Endometrium (tissue), 2 donors: ENCODE results near the gene CPSF3.
"Not testable (repeated sequence)": the region's sequence is repeated elsewhere in the genome, so short reads cannot be mapped to it uniquely, and the experiment has no call there.

Source experiments
- FAIRE-seq: peaks from 2 replicates; lab custom pipeline; 2012; peaks lifted over from hg19 to GRCh38; lab: Jason Lieb, UNC
- donor health status: control.
- donor health status: control.

The CPSF3 gene

GRCh38 chr2:9466147-9466683 is 42.8 kb downstream of the CPSF3 start:
- no peak for FAIRE-seq

- FAIRE-seq, result no peak
Measured at GRCh38 chr2:9467687-9468086, 44.2 kb downstream of the CPSF3 start.

DNA sequence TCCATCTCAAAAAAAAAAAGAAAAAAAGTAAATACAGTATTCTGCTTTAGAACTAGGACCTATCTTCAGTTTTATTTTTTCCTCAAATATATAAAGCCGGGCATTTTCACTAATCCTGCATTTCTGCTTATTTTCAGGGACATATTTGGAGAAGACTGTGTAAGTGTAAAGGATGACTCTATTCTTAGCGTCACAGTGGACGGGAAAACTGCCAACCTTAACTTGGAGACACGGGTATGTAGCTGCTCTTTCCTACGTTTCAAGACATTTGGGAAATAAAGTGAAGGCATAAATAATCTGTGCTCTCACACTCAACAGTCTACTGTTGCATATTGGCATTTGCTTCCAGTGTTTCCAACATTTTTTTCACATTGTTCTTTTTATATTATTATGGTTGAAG is 47.8 kb downstream of the CPSF3 start:
- no peak for FAIRE-seq

DNA sequence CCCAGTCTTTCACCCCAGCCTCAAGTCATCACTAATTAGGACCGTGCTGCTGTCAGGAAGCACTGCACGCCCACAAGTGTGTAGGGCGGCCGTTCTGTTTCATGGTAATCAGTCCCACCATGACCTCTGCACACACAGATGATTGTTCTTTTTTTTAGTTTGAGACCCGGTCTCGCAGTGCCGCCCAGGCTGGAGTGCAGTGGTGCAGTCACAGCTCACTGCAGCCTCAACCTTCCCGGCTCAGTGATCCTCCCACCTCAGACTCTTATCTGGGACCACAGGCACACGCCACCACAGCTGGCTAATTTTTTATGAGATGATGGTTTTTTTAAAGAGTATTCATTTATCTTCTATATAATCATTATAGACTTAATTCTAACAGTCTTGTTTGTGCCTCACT is 49.1 kb downstream of the CPSF3 start:
- no peak for FAIRE-seq

DNA sequence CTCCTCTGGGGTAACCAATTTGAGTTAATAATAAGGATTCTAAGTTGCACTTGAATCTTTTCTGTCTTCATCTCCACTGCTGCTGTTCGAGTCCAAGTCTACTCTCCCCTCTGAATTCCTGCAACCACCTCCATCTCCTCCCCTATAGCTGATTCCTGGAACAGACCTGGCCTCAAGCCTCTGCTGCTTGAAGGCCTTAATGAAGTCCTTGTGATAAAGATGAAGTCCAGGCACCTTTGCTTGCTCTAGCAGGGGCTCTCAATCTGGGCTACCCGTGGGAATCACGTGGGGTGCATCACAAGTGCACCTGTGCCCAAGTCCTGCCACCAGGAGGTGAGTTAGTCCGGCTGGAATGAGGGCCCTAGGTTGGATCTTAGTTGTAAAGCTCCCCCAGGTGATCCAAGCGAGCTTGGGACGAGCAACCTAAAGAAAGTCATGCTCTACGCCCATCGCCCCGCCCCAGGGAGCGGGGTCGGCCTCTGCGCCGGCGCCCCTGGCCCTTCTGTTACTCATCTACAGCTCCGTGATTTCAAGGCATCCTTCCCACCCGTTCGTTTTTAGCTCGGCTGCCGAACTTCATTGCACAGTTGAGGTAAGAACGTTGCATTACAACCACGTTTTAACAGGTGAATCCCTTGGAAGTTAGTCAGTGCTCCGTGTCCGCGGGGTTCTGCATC is 50.0 kb downstream of the CPSF3 start:
- no peak for FAIRE-seq

DNA sequence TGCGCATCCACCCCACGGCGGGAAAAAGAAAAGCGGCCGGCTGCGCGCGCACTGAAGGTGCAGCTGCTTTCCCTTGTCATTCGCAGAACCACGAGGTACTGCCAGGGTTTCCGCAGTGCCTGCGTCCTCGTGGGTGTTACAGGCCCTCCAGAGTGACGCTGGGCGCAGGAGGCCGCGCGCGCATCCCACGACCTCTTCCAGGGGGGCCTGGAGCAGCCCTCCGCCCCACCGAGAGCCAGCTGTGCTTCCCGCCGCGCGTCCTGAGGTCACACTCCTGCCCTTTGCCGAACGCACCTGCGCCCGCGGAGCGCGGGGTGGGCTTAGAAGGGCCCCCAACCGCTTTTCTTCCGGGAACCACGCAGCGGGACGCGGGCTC is 50.5 kb downstream of the CPSF3 start:
- no peak for FAIRE-seq

GRCh38 chr2:9474361-9475057 is 51.1 kb downstream of the CPSF3 start, which contains the start of gene IAH1:
Gene IAH1, plus strand, starts transcription at chr2:9474551. Its CDS starts 16 bp downstream, at chr2:9474567.
- FAIRE-seq, result no peak

- no peak for FAIRE-seq
Measured at GRCh38 chr2:9477914-9478313, 54.5 kb downstream of the CPSF3 start.

DNA sequence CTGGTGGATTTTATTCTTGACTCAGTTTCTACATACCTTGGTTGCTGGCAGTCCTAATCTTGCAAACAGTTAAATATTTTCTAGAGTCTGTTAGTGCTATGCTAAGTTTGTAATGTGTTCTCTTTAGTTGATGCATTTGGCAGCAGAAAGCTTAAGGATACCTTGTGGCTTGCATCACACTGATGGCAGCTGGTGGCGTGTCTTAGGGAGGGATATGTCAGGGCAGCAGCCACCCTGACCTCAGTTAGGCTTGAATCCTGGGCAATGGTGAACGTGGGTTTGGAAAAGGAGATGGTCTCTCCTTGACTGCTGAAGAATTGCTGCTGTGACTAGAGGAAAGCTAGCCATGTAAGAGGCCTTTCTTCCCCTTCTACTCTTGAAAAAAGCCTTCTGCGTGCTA is 55.1 kb downstream of the CPSF3 start:
- FAIRE-seq, result no peak

DNA sequence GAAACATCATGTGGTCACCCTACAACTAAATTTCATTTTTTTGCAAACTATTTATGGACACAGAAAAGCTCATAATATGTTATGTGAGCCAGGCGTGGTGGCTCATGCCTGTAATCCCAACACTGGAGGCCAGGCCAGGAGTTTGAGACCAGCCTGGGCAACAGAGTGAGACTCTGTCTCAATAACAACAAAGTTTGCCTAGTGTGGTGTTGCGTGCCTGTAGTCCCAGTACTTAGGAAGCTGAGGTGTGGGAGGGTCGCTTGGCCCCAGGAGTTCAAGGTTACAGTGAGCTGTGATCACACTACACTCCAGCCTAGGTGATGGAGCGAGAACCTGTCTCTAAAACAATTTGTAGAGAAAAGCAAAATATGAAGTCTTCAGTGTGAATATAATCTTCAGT is 56.7 kb downstream of the CPSF3 start:
- FAIRE-seq, result no peak

- FAIRE-seq, result no peak
Measured at GRCh38 chr2:9483107-9483506, 59.7 kb downstream of the CPSF3 start.

DNA sequence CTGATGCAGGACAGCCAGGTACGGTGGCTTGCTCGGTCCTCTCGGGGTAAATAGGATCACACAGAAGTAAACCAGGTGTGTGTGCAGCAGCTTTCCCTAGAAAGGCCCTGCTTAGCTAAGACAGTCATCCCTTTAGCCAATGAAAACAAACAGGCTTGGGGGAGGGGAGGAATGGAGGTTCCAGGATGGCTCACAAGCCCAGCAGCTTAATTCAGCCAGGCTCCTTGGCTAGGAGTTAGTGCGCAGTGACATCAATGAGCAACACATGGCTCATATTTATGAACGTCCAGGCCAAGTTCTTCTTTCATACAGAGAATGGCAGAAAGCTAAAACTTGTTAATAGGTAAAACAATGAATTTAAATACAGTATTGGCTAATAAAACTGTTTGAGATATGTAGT is 61.1 kb downstream of the CPSF3 start:
- FAIRE-seq, result no peak

- FAIRE-seq, result no peak
Measured at GRCh38 chr2:9488583-9489547, 65.4 kb downstream of the CPSF3 start.

DNA sequence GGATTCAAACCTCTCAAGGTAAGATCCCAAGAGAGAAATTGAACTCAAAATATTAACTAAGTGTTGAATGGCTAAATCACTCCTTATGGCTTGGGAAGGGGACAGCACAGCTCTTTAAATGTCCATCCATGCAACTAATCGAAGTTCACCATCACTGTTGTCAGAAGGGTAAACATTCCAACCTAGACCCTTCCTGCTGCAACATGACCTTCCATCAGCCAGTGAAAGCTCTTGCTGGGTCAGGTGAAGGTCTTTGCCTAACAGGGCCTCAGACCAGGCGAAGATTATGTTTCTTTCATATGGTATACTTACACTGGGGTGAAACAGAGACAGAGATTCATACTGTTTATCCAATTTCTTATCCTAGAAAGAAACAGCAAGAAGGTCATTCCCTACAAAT is 67.3 kb downstream of the CPSF3 start:
- no peak for FAIRE-seq

DNA sequence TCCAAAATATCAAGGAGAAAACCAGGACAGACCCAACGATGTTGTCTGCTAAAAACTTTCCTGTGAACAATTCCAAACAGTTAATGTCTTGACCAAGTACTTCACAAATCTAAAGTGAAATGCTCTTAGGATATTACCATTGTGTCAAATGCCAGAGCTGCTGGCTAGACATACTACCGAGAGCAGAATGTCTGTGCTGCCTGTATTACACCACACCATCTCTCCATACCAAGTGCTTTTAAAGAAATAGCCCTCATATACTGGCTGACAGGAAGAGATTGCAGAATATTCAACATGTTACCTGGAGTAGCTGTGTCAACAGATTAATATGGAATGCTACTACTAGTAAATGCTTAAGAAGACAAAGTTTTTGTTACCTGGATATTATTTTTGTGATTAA is 69.5 kb downstream of the CPSF3 start:
- FAIRE-seq, result no peak

GRCh38 chr2:9493478-9493877 is 70.0 kb downstream of the CPSF3 start:
- FAIRE-seq, result no peak

GRCh38 chr2:9494081-9494480 is 70.6 kb downstream of the CPSF3 start:
- FAIRE-seq, result no peak

DNA sequence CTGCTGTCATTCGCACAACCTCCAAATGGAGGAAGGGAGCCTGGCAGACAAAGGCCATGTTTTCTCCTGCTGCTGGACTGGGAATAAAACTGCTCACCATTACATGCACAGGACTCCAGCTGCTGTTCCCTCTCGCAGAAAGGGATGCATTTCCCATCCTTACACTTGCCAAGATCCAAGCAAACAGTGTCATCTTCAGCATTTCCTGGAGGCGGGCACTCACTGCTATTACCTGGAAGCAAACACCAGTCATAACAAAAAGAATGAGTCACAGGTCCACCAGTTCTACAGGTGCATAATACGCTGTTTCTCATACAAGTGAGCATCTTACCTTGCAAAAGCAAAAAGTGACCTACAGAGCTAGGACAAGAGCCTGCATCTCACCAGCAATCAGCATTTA is 73.6 kb downstream of the CPSF3 start:
- FAIRE-seq, result no peak

DNA sequence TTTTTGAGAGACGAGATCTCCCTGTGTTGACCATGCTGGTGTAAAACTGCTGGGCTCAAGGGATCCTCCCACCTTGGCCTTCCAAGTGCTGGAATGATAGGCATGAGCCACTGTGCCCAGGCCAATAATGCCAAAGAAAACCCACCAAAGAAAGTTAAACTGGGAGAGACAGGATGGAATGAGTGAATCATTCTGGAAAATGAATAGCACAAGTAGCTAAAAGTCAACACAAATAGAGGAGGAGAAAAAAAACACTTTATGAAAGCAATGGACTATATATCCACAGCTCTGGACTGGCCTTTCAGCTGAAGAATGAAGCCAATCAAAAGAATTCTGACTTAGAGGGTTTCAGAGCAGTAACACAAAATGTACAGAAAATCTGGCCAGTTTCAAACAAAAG is 74.8 kb downstream of the CPSF3 start:
- FAIRE-seq, result no peak

GRCh38 chr2:9508931-9509330 is 85.5 kb downstream of the CPSF3 start:
- FAIRE-seq, result no peak

DNA sequence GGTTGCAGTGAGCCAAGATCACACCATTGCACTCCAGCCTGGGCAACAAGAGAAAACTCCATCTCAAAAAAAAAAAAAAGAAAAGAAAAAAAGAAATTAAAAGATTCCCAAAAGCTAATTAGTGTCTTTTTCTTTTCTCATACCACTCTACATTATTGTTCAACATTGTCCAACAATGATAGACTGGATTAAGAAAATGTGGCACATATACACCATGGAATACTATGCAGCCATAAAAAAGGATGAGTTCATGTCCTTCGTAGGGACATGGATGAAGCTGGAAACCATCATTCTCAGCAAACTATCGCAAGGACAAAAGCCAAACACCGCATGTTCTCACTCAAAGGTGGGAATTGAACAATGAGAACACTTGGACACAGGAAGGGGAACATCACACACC is 90.5 kb downstream of the CPSF3 start:
- not testable (repeated sequence) for FAIRE-seq

DNA sequence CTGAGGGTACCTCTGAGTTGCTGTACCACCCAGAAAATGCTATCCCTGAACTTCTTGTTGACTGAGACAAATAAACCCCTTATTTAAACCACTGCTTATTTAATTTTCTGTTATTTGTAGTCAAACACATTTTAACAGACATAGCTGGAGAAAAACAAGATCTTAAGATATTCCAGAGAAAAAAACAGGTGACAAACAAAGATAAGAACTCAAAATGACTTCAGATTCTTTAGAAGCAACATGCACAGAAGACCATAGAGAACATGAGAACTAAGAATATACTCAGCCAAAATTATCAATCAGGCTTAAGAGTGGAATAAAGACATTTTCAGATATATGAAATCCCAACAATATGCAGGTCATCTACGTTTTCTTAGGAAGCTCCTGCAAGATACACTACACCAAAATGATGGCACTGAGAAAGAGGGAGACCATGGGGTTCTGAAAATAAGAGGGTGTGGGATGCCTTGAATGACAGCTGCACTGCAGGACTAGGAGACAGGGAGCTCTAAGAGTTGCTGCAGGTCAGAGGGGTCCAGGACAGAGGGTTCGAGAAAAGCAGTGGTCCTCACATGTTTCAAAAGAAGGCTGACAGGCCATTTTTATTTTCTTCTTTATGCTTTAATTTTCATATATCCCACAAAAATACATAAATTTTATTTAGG is 93.8 kb downstream of the CPSF3 start:
- no peak for FAIRE-seq
